Chondrocyte (in vitro differentiated cells): Measurements from ENCODE around the gene CTSK. TPM values are rescaled to one million over a fixed set of nuclear protein-coding genes. Genes with fewer than 3 reads are reported as not detected.
A peak's percentile ranks its signal among the peaks of the same experiment; 100 is the strongest.
"Not testable (repeated sequence)": the region's sequence is repeated elsewhere in the genome, so short reads cannot be mapped to it uniquely, and the experiment has no call there.

ENCODE experiments used
- DNase-seq: peaks from one replicate; pipeline ENCODE4 v3.0.0; 2021; ENCODE audit warnings: mixed read lengths, low spot score
- H3K27ac Mint-ChIP-seq: one replicate; pipeline ENCODE4 v1.8.0; 2021; ENCODE audit warnings: mild to moderate bottlenecking, moderate library complexity, mixed read lengths; ENCODE audit not compliant: unreplicated experiment
- H3K27me3 Mint-ChIP-seq: 2 replicates; pipeline ENCODE4 v1.8.0; 2021; ENCODE audit warnings: low read depth, mixed read lengths
- H3K36me3 Mint-ChIP-seq: 2 replicates; pipeline ENCODE4 v1.8.0; 2021; ENCODE audit warnings: low read depth, mixed read lengths
- H3K4me1 Mint-ChIP-seq: 2 replicates; pipeline ENCODE4 v1.8.0; 2021; ENCODE audit warnings: low read depth, mild to moderate bottlenecking, mixed read lengths
- H3K4me3 Mint-ChIP-seq: one replicate; pipeline ENCODE4 v1.8.0; 2021; ENCODE audit warnings: mild to moderate bottlenecking, moderate library complexity, mixed read lengths; ENCODE audit not compliant: unreplicated experiment
- H3K9me3 Mint-ChIP-seq: 2 replicates; pipeline ENCODE4 v1.8.0; 2021; ENCODE audit warnings: low read depth, mixed read lengths
- long read RNA-seq: library from polyadenylated mRNA; stranded (forward); transcript quantifications from one replicate; pipeline ENCODE4 v2.0.0, GENCODE V29; 2021
- total RNA-seq: library from RNA; stranded (reverse); gene quantifications from 3 replicates; pipeline ENCODE4 v1.2.1, GENCODE V29; 2021
- TF ChIP-seq, protein P1 (sequence below): fragments of 200-600 bp; sonication (generic); IDR thresholded peaks from 2 replicates; pipeline ENCODE4 v1.5.0; 2021; ENCODE audit warnings: antibody characterized with exemption, mild to moderate bottlenecking, moderate library complexity

Gene CTSK
- 4.9 to 12.4 TPM (median 4.9 TPM) in 3 replicates for total RNA-seq
- long read RNA-seq, partial matches to known transcripts, result 0 of 4 reads
- long read RNA-seq, other reads (novel, unspliced or antisense), result 0 of 4 reads

DNA sequence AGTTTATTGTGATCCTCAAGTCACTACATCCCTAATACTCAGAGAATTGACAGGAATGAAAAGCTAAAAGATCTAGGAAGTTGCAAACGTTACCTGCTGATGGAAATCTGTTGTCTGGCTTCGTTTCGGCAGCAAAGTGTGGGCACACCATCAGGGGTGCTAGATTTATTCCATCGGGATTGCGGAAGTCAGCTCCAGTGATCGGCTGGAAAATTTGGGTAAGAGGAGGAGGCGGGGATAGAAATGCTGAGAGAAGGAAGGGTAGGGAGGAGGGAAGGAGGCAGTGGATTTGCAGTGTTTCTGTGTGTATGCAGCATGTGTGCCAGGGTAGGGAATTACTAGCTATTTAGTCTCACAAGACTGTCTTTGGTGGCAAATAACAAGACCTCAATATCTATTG lies at the start of gene CTSK:
TSS of gene CTSK (minus strand) at position 140 of the 400 bp plus-strand sequence. CDS start 1,455 bp downstream, outside the sequence.
- no peak for DNase-seq
- no peak within 1 kb of the TSS for H3K27ac Mint-ChIP-seq

DNA sequence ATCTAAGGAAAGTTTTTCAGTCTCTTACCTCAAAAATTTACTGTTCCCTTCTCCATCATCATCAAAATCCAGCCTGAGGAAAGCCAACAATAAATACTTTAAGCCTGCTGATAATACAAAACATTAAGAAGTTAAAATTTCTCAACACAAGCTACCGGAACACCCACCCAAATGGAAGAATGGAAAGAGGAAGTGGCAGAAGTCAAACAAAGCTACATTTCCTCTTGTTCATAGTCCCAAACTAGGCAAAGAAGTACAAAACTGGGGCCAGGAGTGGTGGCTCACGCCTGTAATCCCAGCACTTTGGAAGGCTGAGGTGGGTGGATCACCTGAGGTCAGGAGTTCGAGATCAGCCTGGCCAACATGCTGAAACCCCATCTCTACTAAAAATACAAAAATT lies 44.7 kb upstream of the CTSK start:
- H3K36me3 Mint-ChIP-seq, result peaks cover 17% of the 10 kb centered on the region
- DNase-seq, H3K9me3 Mint-ChIP-seq, H3K4me3 Mint-ChIP-seq, H3K27me3 Mint-ChIP-seq, H3K4me1 Mint-ChIP-seq: not testable (repeated sequence)
- H3K27ac Mint-ChIP-seq, result peak overlapping the region; percentile 37

More for the DNA sequence above, at the start of gene CTSK:
- Mint-ChIP-seq H3K27me3 (no peaks in the 10 kb centered on the region), H3K9me3 (no peaks in the 10 kb centered on the region), H3K4me3 (peak within 1 kb of the TSS; percentile 14), H3K4me1 (peaks cover 27% of the 10 kb centered on the region), H3K36me3 (peaks cover 6% of the 10 kb centered on the region)
- TF ChIP-seq, protein P1, sequence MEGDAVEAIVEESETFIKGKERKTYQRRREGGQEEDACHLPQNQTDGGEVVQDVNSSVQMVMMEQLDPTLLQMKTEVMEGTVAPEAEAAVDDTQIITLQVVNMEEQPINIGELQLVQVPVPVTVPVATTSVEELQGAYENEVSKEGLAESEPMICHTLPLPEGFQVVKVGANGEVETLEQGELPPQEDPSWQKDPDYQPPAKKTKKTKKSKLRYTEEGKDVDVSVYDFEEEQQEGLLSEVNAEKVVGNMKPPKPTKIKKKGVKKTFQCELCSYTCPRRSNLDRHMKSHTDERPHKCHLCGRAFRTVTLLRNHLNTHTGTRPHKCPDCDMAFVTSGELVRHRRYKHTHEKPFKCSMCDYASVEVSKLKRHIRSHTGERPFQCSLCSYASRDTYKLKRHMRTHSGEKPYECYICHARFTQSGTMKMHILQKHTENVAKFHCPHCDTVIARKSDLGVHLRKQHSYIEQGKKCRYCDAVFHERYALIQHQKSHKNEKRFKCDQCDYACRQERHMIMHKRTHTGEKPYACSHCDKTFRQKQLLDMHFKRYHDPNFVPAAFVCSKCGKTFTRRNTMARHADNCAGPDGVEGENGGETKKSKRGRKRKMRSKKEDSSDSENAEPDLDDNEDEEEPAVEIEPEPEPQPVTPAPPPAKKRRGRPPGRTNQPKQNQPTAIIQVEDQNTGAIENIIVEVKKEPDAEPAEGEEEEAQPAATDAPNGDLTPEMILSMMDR, result no peak

DNA sequence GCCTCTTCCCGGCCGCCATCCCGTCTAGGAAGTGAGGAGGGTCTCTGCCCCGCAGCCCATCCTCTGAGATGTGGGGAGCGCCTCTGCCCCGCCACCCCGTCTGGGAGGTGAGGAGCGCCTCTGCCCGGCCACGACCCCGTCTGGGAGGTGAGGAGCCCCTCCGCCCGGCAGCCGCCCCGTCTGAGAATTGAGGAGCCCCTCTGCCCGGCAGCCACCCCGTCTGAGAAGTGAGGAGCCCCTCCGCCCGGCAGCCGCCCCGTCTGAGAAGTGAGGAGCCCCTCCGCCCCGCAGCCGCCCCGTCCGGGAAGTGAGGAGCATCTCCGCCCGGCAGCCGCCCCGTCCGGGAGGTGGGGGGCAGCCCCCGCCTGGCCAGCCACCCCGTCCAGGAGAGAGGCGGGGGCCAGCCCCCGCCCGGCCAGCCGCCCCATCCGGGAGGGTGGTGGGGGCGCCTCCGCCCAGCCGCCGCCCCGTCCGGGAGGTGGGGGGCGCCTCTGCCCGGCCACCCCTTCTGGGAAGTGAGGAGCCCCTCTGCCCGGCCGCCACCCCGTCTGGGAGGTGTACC lies 42.8 kb upstream of the CTSK start:
- H3K4me1 Mint-ChIP-seq, H3K27ac Mint-ChIP-seq, H3K4me3 Mint-ChIP-seq, H3K27me3 Mint-ChIP-seq, DNase-seq, H3K9me3 Mint-ChIP-seq: not testable (repeated sequence)
- H3K36me3 Mint-ChIP-seq, result peaks cover 22% of the 10 kb centered on the region

DNA sequence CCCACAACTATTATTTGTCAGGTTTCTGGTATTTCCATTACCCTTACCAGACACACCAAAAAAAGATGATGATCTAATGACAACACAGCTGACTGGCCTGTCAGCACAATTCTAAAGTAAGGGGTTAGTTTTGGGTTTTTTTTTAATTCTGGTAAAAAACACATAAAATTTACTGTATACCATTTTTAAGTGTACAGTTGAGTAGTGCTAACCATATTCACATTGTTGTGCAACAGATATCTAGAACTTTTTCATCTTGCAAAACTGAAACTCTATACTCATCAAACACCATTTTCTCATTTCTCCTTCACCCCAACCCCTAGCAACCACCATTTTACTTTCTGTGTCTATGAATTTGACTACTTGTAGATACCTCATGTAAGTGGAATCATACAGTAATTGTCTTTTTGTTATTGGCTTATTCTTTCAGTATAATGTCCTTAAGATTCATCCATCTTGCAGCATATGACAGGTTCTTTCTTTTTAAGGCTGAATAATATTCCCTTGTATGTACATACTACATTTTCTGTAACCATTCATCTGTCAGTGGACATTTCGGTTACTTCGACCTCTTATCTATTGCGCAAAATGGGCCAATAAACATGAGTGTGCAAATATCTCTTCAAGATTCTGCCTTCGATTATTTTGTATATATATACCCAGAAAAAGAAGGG lies 38.5 kb upstream of the CTSK start:
- Mint-ChIP-seq H3K9me3 (no peaks in the 10 kb centered on the region), H3K27me3 (no peaks in the 10 kb centered on the region), H3K4me3 (no peak overlapping the region), H3K27ac (no peak overlapping the region), H3K36me3 (peaks cover 7% of the 10 kb centered on the region), H3K4me1 (no peaks in the 10 kb centered on the region)
- no peak for DNase-seq
- TF ChIP-seq, protein P1, result no peak

DNA sequence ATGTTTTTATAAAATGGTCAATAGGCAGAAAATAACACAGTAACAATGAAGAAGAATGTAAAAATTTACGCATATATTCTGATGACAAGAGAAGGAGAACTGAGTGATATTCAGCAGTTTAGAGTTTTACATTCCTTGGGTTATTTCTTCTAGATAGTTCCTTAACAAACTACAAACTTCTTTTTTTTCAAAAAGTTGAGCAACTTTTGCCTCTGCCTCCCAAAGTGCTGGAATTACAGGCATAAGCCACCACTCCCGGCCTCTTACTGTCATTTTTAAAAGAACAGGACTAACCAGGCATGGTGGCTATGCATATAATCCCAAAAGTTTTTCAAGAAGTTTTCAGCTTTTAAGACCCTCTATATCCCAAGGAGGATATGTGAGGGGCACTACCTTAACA lies 35.4 kb upstream of the CTSK start:
- no peak overlapping the region for H3K27ac Mint-ChIP-seq
- no peak for DNase-seq
- no peaks in the 10 kb centered on the region for H3K27me3 Mint-ChIP-seq
- H3K4me1 Mint-ChIP-seq, result no peaks in the 10 kb centered on the region
- peaks cover 14% of the 10 kb centered on the region for H3K36me3 Mint-ChIP-seq
- H3K9me3 Mint-ChIP-seq, result no peaks in the 10 kb centered on the region
- TF ChIP-seq, protein P1, result no peak
- no peak overlapping the region for H3K4me3 Mint-ChIP-seq

DNA sequence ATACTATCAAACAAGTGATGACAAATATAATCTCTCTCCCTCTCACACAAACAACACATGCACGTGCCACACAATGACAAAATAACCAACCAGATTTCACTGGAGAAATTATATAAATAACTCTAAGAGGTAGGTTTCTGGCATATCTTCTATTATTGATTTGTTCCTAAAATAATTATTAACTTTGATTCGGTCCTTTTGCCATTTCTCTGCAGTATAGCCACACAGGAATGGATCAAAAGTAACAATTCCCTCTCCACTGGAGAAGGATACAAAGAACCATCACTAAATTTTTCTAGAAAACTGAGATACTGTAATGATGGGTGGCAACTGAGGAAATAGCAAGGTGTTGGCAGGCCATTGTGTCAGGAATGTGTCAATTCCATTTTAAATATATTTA lies 34.9 kb upstream of the CTSK start:
- no peaks in the 10 kb centered on the region for H3K9me3 Mint-ChIP-seq
- H3K4me3 Mint-ChIP-seq, result no peak overlapping the region
- TF ChIP-seq, protein P1, result no peak
- no peak overlapping the region for H3K27ac Mint-ChIP-seq
- no peaks in the 10 kb centered on the region for H3K4me1 Mint-ChIP-seq
- peaks cover 15% of the 10 kb centered on the region for H3K36me3 Mint-ChIP-seq
- H3K27me3 Mint-ChIP-seq, result no peaks in the 10 kb centered on the region
- no peak for DNase-seq
